ENCODE measurements around the gene FGF1.

GRCh38 chr5:142664636-142665035 lies 21.3 kb downstream of the FGF1 start:
- TF ChIP-seq ARNT (IDR thresholded peaks at IDR 0.05) (no peak), SP1 (IDR thresholded peaks at IDR 0.05) (no peak), TARDBP (IDR thresholded peaks at IDR 0.05) (no peak), ZNF384 (IDR thresholded peaks at IDR 0.05) (no peak), FOXK2 (IDR thresholded peaks at IDR 0.05) (no peak), FOXA1 (IDR thresholded peaks at IDR 0.05) (no peak), BHLHE40 (IDR thresholded peaks at IDR 0.05; ENCODE audit: borderline replicate concordance) (no peak), FOXM1 (IDR thresholded peaks at IDR 0.05; ENCODE audit: borderline replicate concordance) (no peak), SUZ12 (IDR thresholded peaks at IDR 0.05) (no peak), NFRKB (IDR thresholded peaks at IDR 0.05) (no peak), ELF4 (IDR thresholded peaks at IDR 0.05) (no peak), PKNOX1 (IDR thresholded peaks at IDR 0.05) (no peak)
